Epithelial cell of esophagus (primary cell): ENCODE data around the gene CDH13.

Experiments
- DNase-seq: peaks from one replicate; pipeline ENCODE4 v3.0.0; 2010; ENCODE audit warnings: low read depth
- H3K4me3 ChIP-seq: 2 replicates; pipeline ENCODE4 v1.5.1; 2011; ENCODE audit warnings: mild to moderate bottlenecking, low read length, control low read depth
- TF ChIP-seq, protein P1 (sequence below): IDR thresholded peaks from 2 replicates; pipeline ENCODE4 v1.5.1; 2011; ENCODE audit warnings: low read depth, mild to moderate bottlenecking, low read length, control low read depth, inconsistent platforms; ENCODE audit not compliant: insufficient read depth; ENCODE audit errors: missing control alignments

Gene CDH13

GRCh38 chr16:82995924-82996441 is 369.2 kb downstream of the CDH13 start:
- H3K4me3 ChIP-seq = no peak overlapping the region
- TF ChIP-seq, protein P1, sequence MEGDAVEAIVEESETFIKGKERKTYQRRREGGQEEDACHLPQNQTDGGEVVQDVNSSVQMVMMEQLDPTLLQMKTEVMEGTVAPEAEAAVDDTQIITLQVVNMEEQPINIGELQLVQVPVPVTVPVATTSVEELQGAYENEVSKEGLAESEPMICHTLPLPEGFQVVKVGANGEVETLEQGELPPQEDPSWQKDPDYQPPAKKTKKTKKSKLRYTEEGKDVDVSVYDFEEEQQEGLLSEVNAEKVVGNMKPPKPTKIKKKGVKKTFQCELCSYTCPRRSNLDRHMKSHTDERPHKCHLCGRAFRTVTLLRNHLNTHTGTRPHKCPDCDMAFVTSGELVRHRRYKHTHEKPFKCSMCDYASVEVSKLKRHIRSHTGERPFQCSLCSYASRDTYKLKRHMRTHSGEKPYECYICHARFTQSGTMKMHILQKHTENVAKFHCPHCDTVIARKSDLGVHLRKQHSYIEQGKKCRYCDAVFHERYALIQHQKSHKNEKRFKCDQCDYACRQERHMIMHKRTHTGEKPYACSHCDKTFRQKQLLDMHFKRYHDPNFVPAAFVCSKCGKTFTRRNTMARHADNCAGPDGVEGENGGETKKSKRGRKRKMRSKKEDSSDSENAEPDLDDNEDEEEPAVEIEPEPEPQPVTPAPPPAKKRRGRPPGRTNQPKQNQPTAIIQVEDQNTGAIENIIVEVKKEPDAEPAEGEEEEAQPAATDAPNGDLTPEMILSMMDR = no peak
- peak; percentile 73 for DNase-seq

- H3K4me3 ChIP-seq = no peak overlapping the region
- TF ChIP-seq, protein P1 = no peak
- DNase-seq = no peak
Observed at GRCh38 chr16:82996814-82997213, 370.0 kb downstream of the CDH13 start.

DNA sequence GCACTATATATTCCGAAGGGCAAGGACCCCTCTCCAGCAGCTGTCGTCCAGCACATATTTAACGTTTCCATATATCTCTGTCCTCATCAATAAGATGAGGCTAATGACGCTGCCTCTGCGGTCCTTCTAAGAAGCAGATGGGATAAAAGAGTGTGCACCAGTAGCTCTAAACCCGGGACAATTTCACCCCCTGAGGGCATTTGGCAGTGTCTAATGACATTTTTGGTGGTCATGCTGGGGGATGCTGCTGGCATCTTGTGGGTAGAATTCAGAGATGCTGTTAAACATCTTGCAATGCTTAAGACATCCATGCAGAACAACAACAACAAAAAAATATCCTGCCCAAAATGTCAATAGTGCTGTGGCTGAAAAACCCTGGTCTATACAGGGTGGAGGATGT is 372.9 kb downstream of the CDH13 start:
- H3K4me3 ChIP-seq = no peak overlapping the region
- no peak for DNase-seq
- TF ChIP-seq, protein P1 = no peak

- DNase-seq = no peak
- TF ChIP-seq, protein P1 = no peak
- no peak overlapping the region for H3K4me3 ChIP-seq
Observed at GRCh38 chr16:83002351-83003334, 375.9 kb downstream of the CDH13 start.

GRCh38 chr16:83004868-83005652 is 378.3 kb downstream of the CDH13 start:
- H3K4me3 ChIP-seq = no peak overlapping the region
- TF ChIP-seq, protein P1 = no peak
- DNase-seq = peak; percentile 40

DNA sequence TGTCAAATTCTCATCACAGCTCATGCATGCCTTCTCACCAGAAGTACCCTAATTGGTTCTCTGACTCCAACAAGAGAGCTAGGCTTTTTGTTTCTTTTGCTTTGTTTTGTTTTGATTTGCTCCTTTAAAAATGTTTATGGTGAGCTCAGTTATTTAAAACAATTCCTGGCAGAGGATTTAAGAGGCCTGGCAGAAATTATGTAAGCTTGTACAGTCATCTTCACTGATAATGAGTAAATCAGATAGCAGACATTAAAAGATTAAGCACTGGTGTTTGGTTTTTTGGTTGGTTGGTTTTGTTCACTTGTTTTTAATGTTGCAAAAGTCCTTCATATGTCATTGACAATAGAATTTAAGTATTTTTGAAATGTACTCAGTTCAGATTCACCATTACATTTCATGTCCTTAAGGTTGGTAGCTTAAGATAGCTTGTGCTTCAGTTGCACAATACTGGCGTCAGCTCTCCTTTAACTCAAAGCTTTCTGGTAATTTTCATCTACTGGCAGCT is 378.9 kb downstream of the CDH13 start:
- TF ChIP-seq, protein P1 = no peak
- peak; percentile 19 for DNase-seq
- H3K4me3 ChIP-seq = no peak overlapping the region
